A549 (cell line): ENCODE results near the gene MGAT5.

ENCODE experiments used
- CHD4 ChIP-seq: fragments of 200-600 bp; sonication (generic); IDR thresholded peaks from 2 replicates; pipeline ENCODE4 v1.6.1; 2016; ENCODE audit warnings: antibody characterized with exemption, mild to moderate bottlenecking, borderline replicate concordance
- CTCF ChIP-seq: fragments of >200 bp; sonication (Bioruptor Twin); formaldehyde crosslinking; IDR thresholded peaks from 3 replicates; pipeline ENCODE4 v1.5.1; 2016

- TF ChIP-seq CHD4, result no peak
- TF ChIP-seq CTCF, result no peak
Measured at GRCh38 chr2:134352844-134353243, 99.0 kb downstream of the MGAT5 start.
